HepG2 (cell line): ENCODE data around the gene C20orf141. TPM values are rescaled to one million over a fixed set of nuclear protein-coding genes. Genes with fewer than 3 reads are reported as not detected.

Experiments
- ATAC-seq: fragments of 200-7000 bp; cut with Tn5 transposase; 3 replicates; pipeline ENCODE4 v1.9.1; 2020; ENCODE audit warnings: mild to moderate bottlenecking, moderate library complexity
- BruUV-seq: library from RNA; stranded (reverse); fragments of 400-500 nt; replicated peaks from 2 replicates; lab custom pipeline; 2021; lab: Mats Ljungman, UMichigan
- CTCF ChIA-PET: fragments of 300-600 bp; formaldehyde crosslinking; extraction: SDS; loops from one replicate; lab custom pipeline; 2021; ENCODE audit warnings: low total read pairs, inconsistent platforms, low intra/inter-chr PET ratio; lab: Yijun Ruan, JAX
- POLR2A ChIA-PET: fragments of 350-600 bp; sonication (Branson Sonifier 250); formaldehyde crosslinking; loops from one replicate; lab custom pipeline; 2020; ENCODE audit warnings: antibody characterized with exemption, inconsistent platforms; lab: Yijun Ruan, JAX
- DNase-seq: peaks from one replicate; pipeline ENCODE4 v3.0.0-alpha.2; 2015; ENCODE audit warnings: low spot score
- FAIRE-seq: peaks from 3 replicates; lab custom pipeline; 2011; peaks lifted over from hg19 to GRCh38; lab: Jason Lieb, UNC
- H2AFZ ChIP-seq: one replicate; pipeline ENCODE4 v1.6.1; 2011; ENCODE audit warnings: low read length, inconsistent platforms
- H3K27ac ChIP-seq: fragments of 300-600 bp; 3 replicates; pipeline ENCODE4 v1.8.0; 2011; ENCODE audit warnings: mixed run types, mild to moderate bottlenecking, mixed read lengths, low read length, inconsistent platforms; ENCODE audit not compliant: insufficient read depth; ENCODE audit errors: extremely low read length
- H3K27me3 ChIP-seq, 2 experiments: fragments of 200-600 bp in 1 of 2; 2 replicates in 1 of 2; 3 replicates in 1 of 2; pipeline versions ENCODE4 v1.6.0 to v1.8.0; 2011; ENCODE audit warnings: low read length in 2 of 2, mild to moderate bottlenecking in 2 of 2, moderate library complexity in 2 of 2, inconsistent platforms in 1 of 2; ENCODE audit not compliant: insufficient read depth in 2 of 2, control insufficient read depth in 1 of 2
- H3K36me3 ChIP-seq, 2 experiments: fragments of 200-600 bp in 1 of 2; replicated peaks in 1 of 2; 2 replicates in 1 of 2; 3 replicates in 1 of 2; pipeline versions ENCODE4 v1.5.1 to v1.8.0; 2011; ENCODE audit warnings: low read length in 2 of 2, inconsistent platforms in 1 of 2; ENCODE audit not compliant: insufficient read depth in 2 of 2, control insufficient read depth in 1 of 2
- H3K4me1 ChIP-seq: 2 replicates; pipeline ENCODE4 v1.5.1; 2012; ENCODE audit warnings: low read length, inconsistent platforms; ENCODE audit not compliant: insufficient read depth
- H3K4me2 ChIP-seq: 2 replicates; pipeline ENCODE4 v1.6.0; 2011; ENCODE audit warnings: low read depth, low read length, inconsistent platforms
- H3K4me3 ChIP-seq, 3 experiments: fragments of 200-600 bp in 1 of 3; sonication (generic), shearing (Covaris generic) in 1 of 3; replicated peaks in 1 of 3; 2 replicates each; pipeline ENCODE4 v1.5.1; 2011 to 2016; ENCODE audit warnings: low read length in 3 of 3, inconsistent platforms in 2 of 3, low read depth in 2 of 3, mild to moderate bottlenecking in 2 of 3, control low read depth in 1 of 3, mixed read lengths in 1 of 3; ENCODE audit not compliant: insufficient read depth in 1 of 3
- H3K79me2 ChIP-seq: one replicate; pipeline ENCODE4 v1.6.1; 2011; ENCODE audit warnings: low read length, inconsistent platforms; ENCODE audit not compliant: insufficient read depth
- H3K9ac ChIP-seq: 2 replicates; pipeline ENCODE4 v1.6.0; 2011; ENCODE audit warnings: mild to moderate bottlenecking, low read depth, low read length, inconsistent platforms; ENCODE audit not compliant: insufficient read depth
- H3K9me3 ChIP-seq: 2 replicates; pipeline ENCODE4 v1.5.1; 2012; ENCODE audit warnings: mild to moderate bottlenecking, low read length
- H4K20me1 ChIP-seq: 2 replicates; pipeline ENCODE4 v1.6.0; 2011; ENCODE audit warnings: inconsistent platforms, mild to moderate bottlenecking, low read length, moderate library complexity; ENCODE audit not compliant: insufficient read depth
- ZNF224 ChIP-seq: sonication (generic); formaldehyde crosslinking; IDR thresholded peaks from 2 replicates; pipeline ENCODE4 v1.5.0; 2020; ENCODE audit warnings: mild to moderate bottlenecking, missing genetic modification reagents
- ZNF687 ChIP-seq: sonication (generic); formaldehyde crosslinking; IDR thresholded peaks from 2 replicates; pipeline ENCODE4 v1.5.1; 2020; ENCODE audit warnings: mild to moderate bottlenecking, missing genetic modification reagents, moderate library complexity
- WGBS: methylation state at CpG from one replicate; pipeline ENCODE4 v1.1.6; 2017; ENCODE audit warnings: low lambda C conversion rate; 5-methylcytosine and 5-hydroxymethylcytosine counted together
- in situ Hi-C: cut with HindIII; loops from 2 replicates; pipeline ENCODE4 v1.10.0; 2017; ENCODE audit warnings: low pct_unique_long_range_greater_than_20kb; ENCODE audit not compliant: extremely low pct_ligation_motif_present
- intact Hi-C: fragments of 100-400 bp; cut with micrococcal nuclease; formaldehyde crosslinking; loops from one replicate; pipeline ENCODE4 v1.10.0; 2022; ENCODE audit not compliant: unreplicated experiment
- polyA plus RNA-seq, 8 experiments: library from polyadenylated mRNA; depleted of rRNA in 3 of 8; stranded (reverse) in 7 of 8; unstranded in 1 of 8; fragments of >200 nt; fragmentation: Illumina TruSeq in 4 of 8; extraction: Trizol in 4 of 8; gene quantifications; 2 replicates each; pipeline versions ENCODE4 v1.2.1 to v1.2.3, GENCODE V29; 2011 to 2016; ENCODE audit warnings: low read depth in 4 of 8, missing spikeins in 1 of 8, mixed read lengths in 1 of 8; ENCODE audit not compliant: insufficient read depth in 1 of 8
- total RNA-seq, 5 experiments: library from RNA; depleted of rRNA; stranded (reverse); fragments of >200 nt; fragmentation: Illumina TruSeq; extraction: Trizol; gene quantifications; 2 replicates each; pipeline ENCODE4 v1.2.3, GENCODE V29; 2016; ENCODE audit warnings: low read depth in 1 of 5

Gene C20orf141
- total and polyA plus RNA-seq, 2 of the 13 experiments (the other 11 are each of a cell fraction or from before 2014, with no cell fraction given) = not detected

GRCh38 chr20:2815242-2815900, 584 bp downstream of the C20orf141 start:
- Histone ChIP-seq H3K36me3 (no peaks in the 10 kb centered on the region), H3K27ac (no peak overlapping the region), H4K20me1 (no peaks in the 10 kb centered on the region), H3K79me2 (no peaks in the 10 kb centered on the region), H3K9me3 (0 out of 2 replicates have a peak, but pooled peaks cover 5% of the 10 kb centered on the region), H3K4me2 (no peak overlapping the region), H3K27me3 (peaks cover 0 to 69% of the 10 kb centered on the region in 2 experiments), H3K4me1 (peaks cover 6% of the 10 kb centered on the region; the same call in 1 of the 2 replicates), H3K4me3 (no peak overlapping the region), H2AFZ (no peak overlapping the region), H3K9ac (no peak overlapping the region)
- no peak for FAIRE-seq
- TF ChIP-seq ZNF687 (CRISPR knock-in tag) = 0 out of 2 replicates have a peak, but pooled peaks have one; percentile 12
- no peak for TF ChIP-seq ZNF224
- ChIA-PET CTCF (interaction anchor here (1.7 kb wide), 1 partner anchor 37 kb away, joined by 11 read pairs; no protein-coding TSS in a partner anchor), POLR2A (no interaction called here)
- in situ Hi-C loops = no loop called here
- no peak for DNase-seq
- WGBS = 47% methylated on average over 6 of the region's 8 CpGs
- intact Hi-C loops = no loop called here
- peak; percentile 7; the same call in 2 of the 3 replicates for ATAC-seq
- no TSS peak for BruUV-seq
